ENCODE data around the gene CATSPERE. TPM values are rescaled to one million over a fixed set of nuclear protein-coding genes. Genes with fewer than 3 reads are reported as not detected.
A peak's percentile ranks its signal among the peaks of the same experiment; 100 is the strongest.

The CATSPERE gene
- total RNA-seq, 2 donors from 2014 or later = 0.26 to 2.3 TPM

DNA sequence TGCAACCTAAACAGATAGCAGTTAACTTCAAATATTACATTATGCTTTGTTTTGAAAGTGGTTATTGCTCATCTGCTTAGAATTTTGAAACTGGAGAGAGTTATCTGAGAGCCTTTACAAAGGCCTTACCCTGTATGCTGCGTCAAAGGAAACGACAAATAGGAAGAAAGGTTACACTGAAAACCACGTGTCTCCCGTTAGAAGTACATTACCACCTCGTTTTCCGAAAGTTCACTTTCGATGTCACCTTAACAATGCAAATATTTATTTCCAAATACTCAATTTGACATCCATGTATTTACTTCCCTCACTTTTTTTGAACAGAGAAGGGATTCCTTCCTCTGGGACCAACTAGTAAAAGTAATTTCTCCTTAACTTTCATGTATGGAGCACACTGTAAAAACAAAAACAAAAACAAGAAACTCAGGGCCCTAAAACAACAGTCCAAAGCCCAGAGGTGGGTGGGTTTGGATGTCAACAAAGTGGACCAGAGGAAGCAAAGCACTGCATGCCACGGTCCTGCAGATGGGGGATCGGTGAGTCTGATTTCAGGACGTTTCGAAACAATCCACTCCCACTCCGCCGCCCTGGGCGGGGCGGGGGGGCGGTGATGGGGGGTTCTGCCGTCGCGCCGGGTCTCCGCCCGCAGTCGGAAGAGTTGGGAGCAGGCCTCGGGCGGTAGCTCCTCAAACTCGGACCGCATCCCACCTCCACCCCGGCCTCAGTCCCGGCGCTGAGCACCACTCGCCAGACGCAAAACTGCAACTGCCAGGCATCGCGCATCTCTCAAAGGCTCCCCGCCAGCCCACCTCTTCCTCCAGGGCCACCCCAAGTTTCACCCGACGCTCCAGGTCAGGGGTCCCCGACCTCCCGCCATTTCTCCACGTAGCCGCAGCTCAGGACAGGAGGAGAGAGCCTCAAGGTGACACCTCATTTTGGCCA, 10.2 kb upstream of the CATSPERE start:
- Histone ChIP-seq H3K4me3 (peak overlapping the region; percentile 54 to 98), H3K4me1 (peaks cover 47% of the 10 kb centered on the region), H3K27ac (peak overlapping the region; percentile 74 to 92 (median 90)), H3K27me3 (no peaks in the 10 kb centered on the region), H3K36me3 (replicated peaks in 1 of 2; ENCODE audit: insufficient read depth in 1 of 2, low read depth in 2 of 2) (no peaks in the 10 kb centered on the region), H3K9me3 (peaks cover 0 to 3% (median 0%) of the 10 kb centered on the region in 3 donors)
- intact Hi-C loops (cut with DNase I) = no loop called here
- ATAC-seq (peak; percentile 2), DNase-seq (peak; percentile 34 to 43 (median 42))
- WGBS, 2 donors = 0% methylated on average over 20 to 39 of the region's 41 CpGs
- TF ChIP-seq, protein P1, sequence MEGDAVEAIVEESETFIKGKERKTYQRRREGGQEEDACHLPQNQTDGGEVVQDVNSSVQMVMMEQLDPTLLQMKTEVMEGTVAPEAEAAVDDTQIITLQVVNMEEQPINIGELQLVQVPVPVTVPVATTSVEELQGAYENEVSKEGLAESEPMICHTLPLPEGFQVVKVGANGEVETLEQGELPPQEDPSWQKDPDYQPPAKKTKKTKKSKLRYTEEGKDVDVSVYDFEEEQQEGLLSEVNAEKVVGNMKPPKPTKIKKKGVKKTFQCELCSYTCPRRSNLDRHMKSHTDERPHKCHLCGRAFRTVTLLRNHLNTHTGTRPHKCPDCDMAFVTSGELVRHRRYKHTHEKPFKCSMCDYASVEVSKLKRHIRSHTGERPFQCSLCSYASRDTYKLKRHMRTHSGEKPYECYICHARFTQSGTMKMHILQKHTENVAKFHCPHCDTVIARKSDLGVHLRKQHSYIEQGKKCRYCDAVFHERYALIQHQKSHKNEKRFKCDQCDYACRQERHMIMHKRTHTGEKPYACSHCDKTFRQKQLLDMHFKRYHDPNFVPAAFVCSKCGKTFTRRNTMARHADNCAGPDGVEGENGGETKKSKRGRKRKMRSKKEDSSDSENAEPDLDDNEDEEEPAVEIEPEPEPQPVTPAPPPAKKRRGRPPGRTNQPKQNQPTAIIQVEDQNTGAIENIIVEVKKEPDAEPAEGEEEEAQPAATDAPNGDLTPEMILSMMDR (IDR thresholded peaks at IDR 0.05) = no peak
- no peak for TF ChIP-seq POLR2A (IDR thresholded peaks at IDR 0.05)

DNA sequence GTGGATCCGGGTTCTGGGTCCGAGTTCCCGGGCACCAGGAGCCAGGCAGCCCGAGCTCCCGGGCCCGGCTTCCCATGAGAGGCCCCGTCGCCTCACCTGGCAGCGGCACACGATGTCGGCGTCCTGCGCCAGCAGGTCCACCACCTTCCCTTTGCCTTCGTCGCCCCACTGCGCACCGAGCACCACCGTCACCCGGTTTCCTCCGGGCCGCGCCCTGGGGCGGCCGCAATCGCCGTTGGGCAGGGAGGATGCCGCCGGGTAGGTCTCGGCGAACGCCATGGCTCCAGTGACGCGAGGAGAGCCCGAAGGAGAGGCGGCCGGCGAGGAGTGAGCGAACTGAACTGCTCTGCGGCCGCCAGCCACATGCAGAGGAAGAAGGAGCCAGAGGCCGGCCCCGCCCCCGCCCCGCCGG, 9.5 kb upstream of the CATSPERE start, which contains the start of gene ADSS2:
Gene ADSS2 (minus strand): TSS at position 371 of the 412 bp plus-strand sequence. CDS start 92 bp downstream, at position 279.
- ATAC-seq = peak; percentile 20
- peak; percentile 83 to 95 (median 94) for TF ChIP-seq POLR2A (IDR thresholded peaks at IDR 0.05)
- TF ChIP-seq, protein P1 (IDR thresholded peaks at IDR 0.05) = no peak

DNA sequence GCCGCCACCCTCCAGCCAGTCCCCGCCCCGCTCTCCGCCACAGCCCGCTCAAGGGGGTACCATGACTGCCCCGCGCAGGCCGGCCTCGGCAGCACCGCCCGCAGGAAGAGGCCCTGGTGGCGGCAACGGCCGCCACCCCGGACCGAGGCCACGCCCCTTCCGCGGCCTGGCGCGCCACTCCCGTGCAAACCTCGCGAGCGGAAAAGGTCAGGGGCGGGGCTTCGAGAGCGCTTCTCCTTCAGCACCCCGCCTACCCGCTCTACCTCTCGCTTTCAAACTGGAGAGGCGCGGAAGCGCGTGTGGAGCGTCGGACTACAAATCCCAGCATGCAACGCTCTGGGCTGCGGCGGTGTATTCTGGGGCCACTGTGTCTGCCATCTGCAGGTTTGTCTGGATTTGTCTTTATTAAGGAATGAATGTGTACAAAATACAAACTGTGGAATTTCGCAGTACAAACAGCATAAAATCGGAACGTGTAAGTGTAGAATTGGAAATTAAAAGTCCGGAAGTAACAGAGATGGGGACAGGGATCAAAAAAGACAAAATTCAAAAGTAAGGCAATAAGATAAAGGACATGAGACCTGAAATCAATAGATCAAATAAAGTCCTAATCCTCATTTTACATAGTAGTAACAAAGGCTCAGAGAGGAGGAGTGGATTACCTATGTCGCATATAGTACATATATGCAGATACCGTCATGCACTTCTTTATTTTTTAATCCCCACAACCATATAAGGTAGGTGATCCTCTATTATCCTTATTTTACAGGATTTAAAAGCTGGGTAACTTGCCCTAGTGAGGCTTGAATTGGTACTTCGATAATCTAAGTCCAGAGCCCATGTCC, 8.9 kb upstream of the CATSPERE start:
- Histone ChIP-seq H3K4me1 (peaks cover 37% of the 10 kb centered on the region), H3K27ac (peak overlapping the region; percentile 74 to 92 (median 90)), H3K36me3 (replicated peaks in 1 of 2; ENCODE audit: insufficient read depth in 1 of 2, low read depth in 2 of 2) (no peaks in the 10 kb centered on the region), H3K27me3 (no peaks in the 10 kb centered on the region), H3K9me3 (peaks cover 0 to 3% (median 0%) of the 10 kb centered on the region in 3 donors), H3K4me3 (peak overlapping the region in 1 of 2 donors; percentile 98)
- intact Hi-C loops (cut with DNase I) = no loop called here
- peak; percentile 96 for ATAC-seq
- TF ChIP-seq, protein P1 (IDR thresholded peaks at IDR 0.05) = peak; percentile 26 to 77 (median 51)
- TF ChIP-seq POLR2A (IDR thresholded peaks at IDR 0.05) = no peak
- peak; percentile 100 for DNase-seq
- WGBS, 2 donors = 8 to 21% methylated on average over 10 to 30 of the region's 47 CpGs

More for the DNA sequence above, 9.5 kb upstream of the CATSPERE start, which contains the start of gene ADSS2:
- Histone ChIP-seq H3K4me3 (peak within 1 kb of the TSS; percentile 54 to 98), H3K27me3 (no peaks in the 10 kb centered on the region), H3K27ac (peak within 1 kb of the TSS; percentile 74 to 92 (median 90)), H3K4me1 (peaks cover 40% of the 10 kb centered on the region), H3K9me3 (peaks cover 0 to 3% (median 0%) of the 10 kb centered on the region in 3 donors), H3K36me3 (replicated peaks in 1 of 2; ENCODE audit: insufficient read depth in 1 of 2, low read depth in 2 of 2) (no peaks in the 10 kb centered on the region)
- intact Hi-C loops (cut with DNase I) = no loop called here
- 0% methylated on average over 43 of the region's 45 CpGs; no CpG with 5 or more reads in 1 of the 2 donors for WGBS, 2 donors
- DNase-seq = no peak

DNA sequence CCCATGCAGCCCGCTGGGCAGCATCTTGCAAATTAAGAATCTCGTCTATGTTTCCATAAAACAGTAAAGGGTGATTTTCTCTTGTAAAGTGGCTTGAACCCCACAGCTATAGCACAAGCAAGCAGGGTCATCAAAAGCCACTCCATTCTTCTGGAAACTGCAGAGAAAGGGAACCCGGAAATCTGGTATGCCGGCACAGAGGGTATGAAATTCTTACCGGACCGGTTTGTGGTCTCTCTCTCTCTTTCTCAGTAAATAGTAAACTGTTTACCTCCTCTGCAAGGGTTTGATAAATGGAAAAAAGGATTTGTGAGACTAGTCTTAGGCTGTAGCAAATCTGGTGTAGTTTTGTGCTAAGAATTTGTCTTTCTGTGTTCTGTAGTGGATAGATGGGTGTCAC, 6.7 kb upstream of the CATSPERE start:
- Histone ChIP-seq H3K9me3 (peaks cover 0 to 3% (median 0%) of the 10 kb centered on the region in 3 donors), H3K27me3 (no peaks in the 10 kb centered on the region), H3K4me3 (no peak overlapping the region), H3K27ac (peak overlapping the region in 3 of 4 donors; percentile 46 to 52 (median 48)), H3K36me3 (replicated peaks in 1 of 2; ENCODE audit: insufficient read depth in 1 of 2, low read depth in 2 of 2) (no peaks in the 10 kb centered on the region), H3K4me1 (peaks cover 20% of the 10 kb centered on the region)
- 25 to 31% methylated on average over 6 of the region's 6 CpGs for WGBS, 2 donors
- intact Hi-C loops (cut with DNase I) = no loop called here
- no peak for ATAC-seq
- DNase-seq = peak in 1 of 4 donors; percentile 15
- TF ChIP-seq, protein P1 (IDR thresholded peaks at IDR 0.05) = no peak
- TF ChIP-seq POLR2A (IDR thresholded peaks at IDR 0.05) = no peak
